Activated T-helper 1 cell treated with anti-CD3 and anti-CD28 coated beads, Interleukin-2, amount 50 U/mL, for 16 hours (primary cell): Measurements from ENCODE around the gene LDHAL6A.

Experiments
- DNase-seq, 2 donors: peaks; one replicate each; pipeline ENCODE4 v3.0.0-alpha.2; 2020; ENCODE audit warnings: low read depth in 1 of 2, low spot score in 1 of 2

Gene LDHAL6A

DNA sequence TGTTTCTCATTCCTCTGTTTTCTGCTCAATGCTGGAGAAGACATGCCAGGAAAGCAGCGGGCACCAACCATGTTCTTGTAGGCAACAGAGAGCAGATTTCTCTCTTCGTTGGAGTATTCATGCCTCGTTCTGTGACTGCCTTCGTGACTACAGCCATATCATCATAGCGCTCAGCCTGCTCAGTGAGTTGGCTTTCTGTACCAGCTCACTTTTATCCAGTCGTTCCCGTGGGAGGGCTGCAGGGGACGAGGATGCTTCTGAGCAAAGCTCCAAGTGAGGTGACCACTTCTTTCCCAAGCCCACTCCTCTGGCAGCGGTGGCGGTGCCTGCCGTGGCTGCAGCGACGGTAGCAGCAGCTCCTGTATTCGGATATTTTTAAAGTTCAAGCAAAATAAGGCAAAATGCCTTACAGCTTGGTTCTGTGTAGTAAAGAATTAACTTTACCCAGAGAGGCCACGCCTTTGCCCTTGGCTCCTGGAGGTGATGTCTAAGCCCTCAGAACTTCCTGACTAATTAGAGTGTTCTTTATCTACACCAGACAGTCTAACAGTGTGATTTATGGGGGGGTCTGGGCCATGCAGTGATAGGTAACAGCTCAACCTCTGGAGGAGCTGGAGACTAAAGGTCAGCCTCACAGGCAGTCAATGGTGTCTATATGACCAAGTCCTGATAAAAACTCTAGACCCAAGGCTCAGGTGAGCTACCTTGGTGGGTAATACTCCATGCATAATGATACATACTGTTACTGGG lies 35.3 kb downstream of the LDHAL6A start:
- no peak for DNase-seq

DNA sequence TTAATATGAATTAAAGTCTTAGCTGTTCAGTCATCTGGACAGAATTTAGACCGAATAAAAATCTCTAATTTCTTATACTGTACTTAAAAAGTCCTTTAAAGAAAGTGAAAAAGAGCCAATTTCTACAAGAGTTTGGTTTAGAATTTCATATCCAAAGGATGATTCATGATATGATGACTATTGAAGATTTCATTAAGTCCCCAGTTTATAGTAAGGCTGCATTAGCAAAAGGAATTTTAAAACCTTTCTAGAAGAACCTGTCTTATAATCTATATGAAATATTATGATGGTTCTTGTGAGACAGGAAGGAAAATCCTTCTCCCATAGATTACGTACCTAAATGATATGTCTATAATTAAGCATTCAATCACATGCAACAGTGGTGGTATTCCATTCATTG lies 36.3 kb downstream of the LDHAL6A start:
- DNase-seq: no peak

DNA sequence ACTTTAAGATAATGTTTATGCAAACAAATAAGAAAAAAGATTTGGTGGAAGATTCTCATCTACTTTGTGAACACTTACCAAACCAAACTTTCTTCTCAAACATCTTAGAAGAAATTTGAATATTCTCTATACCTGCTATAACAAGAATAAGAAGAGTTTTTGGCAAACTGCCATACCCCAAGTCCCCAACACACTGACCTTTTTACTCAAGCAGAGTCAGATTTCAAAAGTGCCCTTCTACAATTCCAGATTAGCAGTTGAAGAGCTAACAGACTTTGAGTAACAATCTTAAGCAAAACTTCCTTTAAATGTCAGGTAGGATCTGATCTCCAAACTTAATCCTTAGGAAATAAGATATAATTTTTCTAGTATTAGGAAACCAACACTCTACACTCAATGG lies 37.2 kb downstream of the LDHAL6A start:
- DNase-seq: no peak

DNA sequence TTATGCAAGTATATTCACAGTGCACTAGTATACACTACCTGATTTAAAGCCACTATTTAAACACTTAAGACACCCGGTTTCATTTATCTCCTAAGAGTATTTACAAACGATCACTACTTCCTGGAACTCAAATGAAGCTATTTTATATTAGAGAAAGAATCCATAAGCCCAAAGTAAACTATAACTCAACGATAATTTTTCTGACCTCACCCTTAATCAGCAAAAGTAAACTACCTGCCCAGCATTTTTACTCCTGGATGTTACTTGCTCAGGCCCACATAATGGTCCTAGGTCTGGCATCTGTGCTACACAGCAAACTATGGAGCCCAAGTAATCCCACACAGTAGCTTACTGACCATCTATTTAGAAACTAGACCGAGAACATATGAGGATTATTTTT lies 37.7 kb downstream of the LDHAL6A start:
- no peak for DNase-seq

DNA sequence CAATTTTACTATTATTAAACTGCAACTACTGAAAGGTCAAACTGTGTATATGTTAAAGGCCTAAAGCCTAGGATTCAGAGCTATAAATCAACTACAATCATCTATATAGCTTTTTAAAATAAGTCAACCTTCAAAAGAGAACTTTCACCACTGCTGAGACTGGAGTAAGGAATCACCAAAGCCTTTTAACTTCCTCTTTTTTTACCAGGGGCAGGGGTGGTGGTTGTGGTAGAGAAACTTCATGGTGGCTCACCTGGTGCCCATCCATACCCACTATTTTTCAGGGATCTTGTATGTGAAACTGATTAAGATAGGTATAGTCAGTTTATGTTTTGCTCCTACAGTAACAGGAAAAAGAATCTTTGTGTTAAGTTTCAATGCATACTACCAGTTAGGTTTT lies 39.6 kb downstream of the LDHAL6A start:
- no peak for DNase-seq

DNA sequence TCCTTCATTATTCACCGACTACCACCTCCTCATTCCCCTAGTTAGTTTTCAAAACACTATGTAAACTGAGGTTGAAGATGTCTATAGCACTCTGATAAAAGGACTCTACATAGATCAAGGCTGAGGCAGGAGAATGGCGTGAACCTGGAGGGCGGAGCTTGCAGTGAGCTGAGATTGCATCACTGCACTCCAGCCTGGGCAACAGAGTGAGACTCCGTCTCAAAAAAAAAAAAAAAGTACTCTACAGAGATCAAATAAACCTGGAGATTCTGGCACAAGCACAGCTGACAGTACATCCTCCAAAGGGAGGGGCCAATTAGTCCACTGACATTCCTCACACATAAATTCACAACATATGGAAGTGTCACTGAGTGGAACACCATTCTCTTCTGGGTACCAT lies 40.0 kb downstream of the LDHAL6A start:
- no peak for DNase-seq

DNA sequence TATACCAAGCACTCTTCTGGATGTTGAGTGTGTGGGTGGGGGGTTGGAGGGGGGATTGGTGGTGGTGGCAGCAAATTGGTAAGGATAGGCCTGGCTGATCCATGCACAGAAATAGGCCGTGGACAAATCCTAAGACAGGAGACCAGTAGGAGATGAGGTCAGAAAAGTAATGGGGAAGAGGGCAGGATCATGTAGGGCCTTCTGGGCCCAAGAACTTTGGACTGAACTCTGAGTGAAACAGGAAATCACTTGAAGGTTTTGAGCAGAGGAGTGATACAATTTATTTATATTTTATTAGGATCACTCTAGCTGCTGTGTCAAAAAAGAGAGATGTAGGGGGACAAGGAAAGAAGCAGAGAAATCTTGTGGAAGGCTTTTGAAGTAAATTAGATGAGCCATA lies 42.4 kb downstream of the LDHAL6A start:
- DNase-seq: no peak

DNA sequence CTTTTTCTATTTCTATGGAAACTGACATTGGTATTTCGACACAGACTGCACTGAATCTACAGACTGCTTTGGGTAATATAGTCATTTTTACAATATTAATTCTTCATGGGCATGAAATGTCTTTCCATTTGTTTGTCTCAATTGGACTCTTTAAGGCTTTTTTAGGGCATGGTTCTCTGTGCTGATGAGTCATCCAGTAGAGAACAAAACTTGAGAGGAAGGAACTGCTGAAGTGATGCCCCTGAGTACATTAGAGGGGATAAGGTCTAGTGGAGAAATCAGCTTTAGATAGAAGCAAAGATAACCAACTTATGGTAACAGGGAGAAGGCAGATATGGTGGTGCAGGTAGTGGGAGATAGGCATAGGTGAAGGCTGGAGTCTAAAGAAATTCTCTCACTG lies 46.0 kb downstream of the LDHAL6A start:
- DNase-seq: no peak

DNA sequence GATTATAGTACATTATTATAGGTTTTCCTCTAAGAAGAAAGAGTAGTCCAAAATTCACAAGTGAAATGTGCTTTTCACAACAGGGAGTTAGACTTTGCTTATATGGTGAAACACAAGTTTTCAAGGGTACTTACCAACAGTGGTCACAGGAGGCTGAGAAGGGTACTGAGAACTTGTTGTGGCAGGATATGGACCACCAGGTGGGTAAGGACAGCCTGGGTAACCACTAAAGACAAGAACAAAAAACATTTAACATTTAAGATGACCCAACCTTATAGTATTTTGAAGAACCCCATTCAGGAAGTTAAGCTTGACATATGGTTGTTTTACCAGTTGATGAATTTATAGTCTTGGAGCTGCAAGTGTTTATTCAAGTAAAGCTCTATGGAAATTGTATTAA lies 46.7 kb downstream of the LDHAL6A start:
- DNase-seq: no peak

DNA sequence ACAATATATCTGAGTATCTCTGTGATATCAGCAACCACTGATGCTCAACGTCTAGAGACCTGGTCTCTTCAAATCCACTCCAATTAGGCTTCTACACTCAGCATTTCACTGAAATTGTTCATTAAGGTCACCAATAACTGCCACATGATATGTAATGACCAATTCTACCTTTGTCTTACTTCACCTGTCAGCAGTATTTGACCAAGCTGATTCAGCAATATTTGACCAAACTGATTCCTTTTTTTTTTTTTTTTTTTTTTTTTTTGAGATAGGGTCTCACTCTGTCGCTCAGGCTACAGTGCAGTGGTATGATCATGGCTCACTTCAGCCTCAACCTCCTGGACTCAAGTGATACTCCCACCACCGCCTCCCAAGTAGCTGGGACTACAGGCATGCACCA lies 65.5 kb downstream of the LDHAL6A start:
- no peak for DNase-seq

DNA sequence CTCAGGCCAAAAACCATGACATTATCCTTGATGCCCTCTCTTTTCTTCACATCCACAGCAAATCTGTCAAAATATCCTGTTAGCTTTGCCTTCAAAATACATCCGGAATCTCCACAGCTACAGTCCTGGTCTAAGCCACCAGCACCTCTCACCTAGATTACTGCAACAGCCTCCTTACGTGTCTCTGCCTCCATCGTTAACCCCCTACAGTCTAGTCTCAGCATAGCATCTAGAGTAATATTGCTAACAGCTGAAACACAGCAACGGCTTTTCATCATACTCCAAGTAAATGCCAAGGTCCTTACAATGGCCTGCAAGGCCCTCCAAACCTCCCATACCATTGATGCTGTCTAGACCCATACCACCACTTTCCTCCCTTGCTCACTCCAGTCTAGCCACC lies 66.7 kb downstream of the LDHAL6A start:
- no peak for DNase-seq

DNA sequence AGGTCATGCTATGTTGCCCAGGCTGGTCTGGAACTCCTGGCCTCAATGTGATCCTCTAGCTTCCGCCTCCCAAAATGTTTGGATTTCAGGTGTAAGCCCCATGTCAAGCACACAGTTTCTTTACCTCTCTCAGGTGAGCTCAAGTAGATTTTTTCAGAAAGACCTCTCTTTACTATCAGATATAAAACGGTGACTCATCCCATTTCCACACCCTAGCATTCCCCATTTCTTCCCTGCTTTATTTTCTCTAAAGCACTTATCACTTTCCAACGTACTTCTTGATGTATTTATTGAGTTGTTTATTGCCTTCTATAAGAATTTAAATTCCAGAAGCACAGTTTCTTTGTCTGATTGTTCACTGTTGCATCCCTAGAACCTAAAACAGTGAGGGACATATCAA lies 67.4 kb downstream of the LDHAL6A start:
- no peak for DNase-seq

DNA sequence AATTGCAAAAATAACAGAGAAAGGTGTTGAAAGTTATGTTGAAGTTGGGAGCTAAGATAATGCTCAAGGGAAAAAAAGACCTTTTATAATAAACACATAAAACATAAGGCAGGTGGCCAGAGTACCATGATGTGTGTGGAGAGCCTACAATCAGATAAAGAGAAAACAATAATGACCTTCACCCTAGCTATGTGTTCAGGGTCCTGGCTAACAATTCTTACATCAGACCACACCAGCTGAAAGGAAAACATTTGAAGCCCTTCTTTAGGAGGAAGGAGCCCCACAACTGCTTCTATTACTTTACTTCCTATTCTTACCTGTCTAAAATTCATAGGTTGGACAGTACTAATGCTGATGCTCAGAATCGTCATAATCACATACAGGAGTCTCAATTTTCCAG lies 68.6 kb downstream of the LDHAL6A start:
- DNase-seq: no peak

DNA sequence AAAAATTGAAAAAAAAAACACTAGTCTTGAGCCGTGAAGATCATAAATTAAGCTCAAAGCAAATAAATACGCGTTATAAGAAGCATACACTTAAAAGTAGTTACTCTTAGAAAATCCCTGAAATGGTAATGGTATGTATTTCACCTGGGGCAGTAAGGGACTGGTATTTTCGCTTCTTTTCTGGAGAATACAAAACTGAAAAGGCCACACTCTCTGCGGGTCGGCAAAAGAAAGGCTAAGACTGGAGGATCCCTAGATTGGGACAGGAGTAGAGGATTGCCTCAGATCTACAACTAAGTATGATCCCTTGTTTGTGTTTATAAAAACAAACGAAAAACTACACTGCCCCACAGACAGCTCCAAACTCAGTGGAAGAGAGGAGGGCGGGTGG lies 70.5 kb downstream of the LDHAL6A start:
- no peak for DNase-seq

DNA sequence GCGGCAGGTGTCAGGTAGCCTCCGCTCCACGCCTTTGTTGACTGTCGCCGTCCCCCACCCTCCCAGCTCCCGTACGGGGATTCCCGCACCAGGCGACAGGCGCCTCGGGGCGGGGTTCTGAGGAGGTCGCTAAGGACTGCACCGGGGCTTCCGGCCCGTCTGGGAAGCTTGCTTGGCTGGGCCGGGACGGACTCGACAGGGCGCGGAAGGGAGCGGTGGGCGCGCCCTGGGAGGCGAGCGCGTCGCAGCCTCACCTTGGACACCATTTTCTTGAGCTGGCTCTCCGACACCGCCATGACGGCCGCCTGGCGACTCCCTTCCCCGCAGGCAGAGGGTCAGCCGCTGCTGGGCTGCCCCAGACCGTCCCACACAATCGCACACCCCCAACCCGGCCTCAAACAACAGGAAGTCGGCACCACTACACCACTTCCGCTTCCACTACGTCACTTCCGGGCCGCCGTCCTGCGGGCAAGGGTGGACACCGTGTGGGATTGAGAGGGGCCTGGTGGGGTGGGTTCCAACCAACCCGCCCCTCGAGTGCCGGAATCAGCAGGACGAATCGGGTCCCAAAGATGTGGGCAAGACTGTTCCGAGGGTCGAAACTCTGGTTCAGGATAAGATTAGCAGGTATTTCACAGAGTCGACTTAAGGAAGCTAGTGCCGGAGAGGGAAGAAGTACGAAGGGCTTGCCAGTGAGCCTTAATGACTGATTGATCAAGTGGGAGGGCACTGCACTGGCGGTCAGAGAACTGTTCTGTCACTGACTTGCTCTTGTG lies 71.1 kb downstream of the LDHAL6A start, which contains the start of gene TSG101:
TSG101 (minus strand) TSS at position 422 of the 776 bp plus-strand sequence; CDS start at position 296, 126 bp downstream.
- peak; percentile 87 to 90 for DNase-seq

DNA sequence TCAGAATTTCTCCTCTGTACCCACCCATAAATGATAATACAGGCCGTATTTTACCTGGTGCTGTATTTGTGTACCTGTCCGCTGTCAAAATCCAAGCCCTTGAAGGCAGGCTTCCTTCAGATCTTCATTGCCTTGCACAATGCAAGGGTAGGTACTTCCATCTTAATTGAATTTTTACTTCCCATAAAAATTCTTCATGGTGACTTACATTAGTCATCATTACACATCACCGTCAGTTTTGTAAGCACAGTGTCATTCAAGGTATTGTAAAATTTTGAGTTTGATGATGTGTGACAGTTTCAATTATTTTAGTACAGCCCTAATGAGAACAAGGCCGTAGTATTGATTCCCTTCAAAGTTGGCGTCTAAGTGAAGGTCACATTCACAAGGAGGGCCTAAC lies 71.9 kb downstream of the LDHAL6A start:
- DNase-seq: no peak
